T-helper 1 cell treated with Interleukin-12 subunit alpha and Interleukin-12 subunit beta and Interleukin-4 antibody, amounts not matched to agents 30 μg/mL and 1 μg/mL, for 36 hours (primary cell): Measurements from ENCODE around the gene CASKIN1.
A peak's percentile ranks its signal among the peaks of the same experiment; 100 is the strongest.
"Not testable (repeated sequence)": the region's sequence is repeated elsewhere in the genome, so short reads cannot be mapped to it uniquely, and the experiment has no call there.

ENCODE experiments used
- H3K27ac Mint-ChIP-seq: one replicate; pipeline ENCODE4 v1.8.0; 2021; ENCODE audit warnings: mild to moderate bottlenecking, mixed read lengths
- H3K27me3 Mint-ChIP-seq: one replicate; pipeline ENCODE4 v1.8.0; 2021; ENCODE audit warnings: low read depth, mixed read lengths
- H3K36me3 Mint-ChIP-seq: one replicate; pipeline ENCODE4 v1.8.0; 2021; ENCODE audit warnings: low read depth, mixed read lengths
- H3K4me1 Mint-ChIP-seq: one replicate; pipeline ENCODE4 v1.8.0; 2021; ENCODE audit warnings: low read depth, mixed read lengths
- H3K4me3 Mint-ChIP-seq: one replicate; pipeline ENCODE4 v1.8.0; 2021; ENCODE audit warnings: mild to moderate bottlenecking, moderate library complexity, mixed read lengths
- H3K9me3 Mint-ChIP-seq: one replicate; pipeline ENCODE4 v1.8.0; 2021; ENCODE audit warnings: mixed read lengths

The CASKIN1 gene

DNA sequence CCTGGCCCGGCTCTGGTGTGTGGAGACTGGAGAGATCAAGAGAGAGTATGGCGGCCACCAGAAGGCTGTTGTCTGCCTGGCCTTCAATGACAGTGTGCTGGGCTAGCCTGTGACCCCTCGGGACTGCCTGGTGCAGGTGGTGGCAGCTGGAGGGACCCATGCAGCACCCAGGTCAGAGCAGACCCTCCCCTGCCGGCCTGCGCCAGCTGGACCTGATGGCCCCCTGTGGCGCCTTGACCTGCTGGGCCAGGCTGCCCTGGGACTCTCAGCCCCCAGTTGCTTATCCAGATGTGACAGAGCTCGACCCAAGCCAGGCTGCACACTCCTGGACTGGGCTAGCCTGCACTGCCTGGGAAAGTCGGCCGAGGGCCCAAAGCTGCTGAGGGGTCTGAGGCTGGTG is 12.4 kb upstream of the CASKIN1 start:
- H3K27ac Mint-ChIP-seq: no peak overlapping the region
- peaks cover 28% of the 10 kb centered on the region for H3K4me1 Mint-ChIP-seq
- H3K27me3 Mint-ChIP-seq: no peaks in the 10 kb centered on the region
- H3K36me3 Mint-ChIP-seq: peaks cover 8% of the 10 kb centered on the region
- no peak overlapping the region for H3K4me3 Mint-ChIP-seq
- H3K9me3 Mint-ChIP-seq: no peaks in the 10 kb centered on the region

DNA sequence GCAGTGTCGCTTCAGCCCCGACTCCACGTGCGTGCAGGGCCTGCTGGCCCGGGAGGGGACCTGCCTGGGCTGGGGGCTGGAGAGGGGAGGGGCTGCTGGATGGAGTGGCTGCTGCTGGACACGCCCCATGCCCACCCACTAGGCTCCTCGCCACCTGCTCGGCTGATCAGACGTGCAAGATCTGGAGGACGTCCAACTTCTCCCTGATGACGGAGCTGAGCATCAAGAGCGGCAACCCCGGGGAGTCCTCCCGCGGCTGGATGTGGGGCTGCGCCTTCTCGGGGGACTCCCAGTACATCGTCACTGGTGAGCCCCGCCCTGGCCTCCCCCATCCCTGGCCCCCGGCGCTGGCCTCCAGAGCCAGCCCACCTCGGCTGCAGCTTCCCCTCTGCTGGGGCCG is 11.9 kb upstream of the CASKIN1 start:
- Mint-ChIP-seq H3K4me3 (no peak overlapping the region), H3K27ac (no peak overlapping the region), H3K36me3 (peaks cover 8% of the 10 kb centered on the region)

GRCh38 chr16:2207872-2208271 is 11.5 kb upstream of the CASKIN1 start:
- Mint-ChIP-seq H3K27me3 (no peaks in the 10 kb centered on the region), H3K36me3 (peaks cover 8% of the 10 kb centered on the region), H3K27ac (peak overlapping the region; percentile 42), H3K4me1 (peaks cover 22% of the 10 kb centered on the region), H3K4me3 (peak overlapping the region; percentile 74), H3K9me3 (no peaks in the 10 kb centered on the region)

More for the DNA sequence above, 11.9 kb upstream of the CASKIN1 start:
- Mint-ChIP-seq H3K27me3 (no peaks in the 10 kb centered on the region), H3K9me3 (no peaks in the 10 kb centered on the region), H3K4me1 (peaks cover 24% of the 10 kb centered on the region)

DNA sequence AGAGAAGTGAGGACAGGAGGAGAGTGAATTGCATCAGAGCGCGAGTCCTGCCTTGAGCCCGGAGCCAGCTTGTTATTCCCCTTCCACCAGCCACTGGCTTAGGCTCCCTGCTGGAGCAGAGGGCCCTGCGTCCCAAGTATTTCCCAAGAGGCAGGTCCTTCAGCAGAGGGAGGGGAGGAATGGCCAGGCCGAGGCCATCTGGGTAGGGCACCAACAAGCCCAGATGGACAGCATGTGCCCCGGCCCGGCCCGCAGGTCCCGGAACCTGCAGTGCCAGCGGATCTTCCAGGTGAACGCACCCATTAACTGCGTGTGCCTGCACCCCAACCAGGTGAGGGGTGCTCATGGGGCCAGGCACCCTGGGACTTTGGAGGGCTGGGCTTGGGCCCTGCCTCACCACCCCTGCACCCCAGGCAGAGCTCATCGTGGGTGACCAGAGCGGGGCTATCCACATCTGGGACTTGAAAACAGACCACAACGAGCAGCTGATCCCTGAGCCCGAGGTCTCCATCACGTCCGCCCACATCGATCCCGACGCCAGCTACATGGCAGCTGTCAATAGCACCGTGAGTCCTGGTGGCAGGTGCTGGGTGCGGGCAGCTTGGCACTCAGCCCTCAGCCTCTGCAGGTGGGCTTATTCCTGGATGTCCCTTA is 10.5 kb upstream of the CASKIN1 start:
- Mint-ChIP-seq H3K4me3 (peak overlapping the region; percentile 83), H3K4me1 (peaks cover 15% of the 10 kb centered on the region), H3K36me3 (peaks cover 10% of the 10 kb centered on the region), H3K9me3 (no peaks in the 10 kb centered on the region), H3K27ac (peak overlapping the region; percentile 42), H3K27me3 (peaks cover 4% of the 10 kb centered on the region)

- H3K9me3 Mint-ChIP-seq: no peaks in the 10 kb centered on the region
- peaks cover 13% of the 10 kb centered on the region for H3K4me1 Mint-ChIP-seq
- H3K27me3 Mint-ChIP-seq: peaks cover 4% of the 10 kb centered on the region
- H3K27ac Mint-ChIP-seq: peak overlapping the region; percentile 76
- H3K4me3 Mint-ChIP-seq: peak overlapping the region; percentile 83
- peaks cover 10% of the 10 kb centered on the region for H3K36me3 Mint-ChIP-seq
Observed at GRCh38 chr16:2206420-2206779, 10.0 kb upstream of the CASKIN1 start.

DNA sequence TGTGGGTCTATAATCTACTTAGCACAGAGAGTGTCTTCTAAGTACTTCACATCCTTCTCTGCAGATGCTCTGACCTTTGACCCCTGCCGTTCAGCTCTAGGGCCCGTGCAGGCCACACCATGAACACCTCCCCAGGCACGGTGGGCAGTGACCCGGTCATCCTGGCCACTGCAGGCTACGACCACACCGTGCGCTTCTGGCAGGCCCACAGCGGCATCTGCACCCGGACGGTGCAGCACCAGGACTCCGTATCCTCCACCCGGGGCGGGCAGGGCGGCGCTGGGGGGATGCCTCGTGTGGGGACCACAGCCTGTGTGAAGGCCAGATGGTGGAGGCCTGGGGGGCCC is 9.5 kb upstream of the CASKIN1 start:
- H3K9me3 Mint-ChIP-seq: no peaks in the 10 kb centered on the region
- peak overlapping the region; percentile 62 for H3K27ac Mint-ChIP-seq
- peaks cover 10% of the 10 kb centered on the region for H3K36me3 Mint-ChIP-seq
- H3K4me3 Mint-ChIP-seq: peak overlapping the region; percentile 83
- H3K4me1 Mint-ChIP-seq: peaks cover 13% of the 10 kb centered on the region
- peaks cover 4% of the 10 kb centered on the region for H3K27me3 Mint-ChIP-seq

DNA sequence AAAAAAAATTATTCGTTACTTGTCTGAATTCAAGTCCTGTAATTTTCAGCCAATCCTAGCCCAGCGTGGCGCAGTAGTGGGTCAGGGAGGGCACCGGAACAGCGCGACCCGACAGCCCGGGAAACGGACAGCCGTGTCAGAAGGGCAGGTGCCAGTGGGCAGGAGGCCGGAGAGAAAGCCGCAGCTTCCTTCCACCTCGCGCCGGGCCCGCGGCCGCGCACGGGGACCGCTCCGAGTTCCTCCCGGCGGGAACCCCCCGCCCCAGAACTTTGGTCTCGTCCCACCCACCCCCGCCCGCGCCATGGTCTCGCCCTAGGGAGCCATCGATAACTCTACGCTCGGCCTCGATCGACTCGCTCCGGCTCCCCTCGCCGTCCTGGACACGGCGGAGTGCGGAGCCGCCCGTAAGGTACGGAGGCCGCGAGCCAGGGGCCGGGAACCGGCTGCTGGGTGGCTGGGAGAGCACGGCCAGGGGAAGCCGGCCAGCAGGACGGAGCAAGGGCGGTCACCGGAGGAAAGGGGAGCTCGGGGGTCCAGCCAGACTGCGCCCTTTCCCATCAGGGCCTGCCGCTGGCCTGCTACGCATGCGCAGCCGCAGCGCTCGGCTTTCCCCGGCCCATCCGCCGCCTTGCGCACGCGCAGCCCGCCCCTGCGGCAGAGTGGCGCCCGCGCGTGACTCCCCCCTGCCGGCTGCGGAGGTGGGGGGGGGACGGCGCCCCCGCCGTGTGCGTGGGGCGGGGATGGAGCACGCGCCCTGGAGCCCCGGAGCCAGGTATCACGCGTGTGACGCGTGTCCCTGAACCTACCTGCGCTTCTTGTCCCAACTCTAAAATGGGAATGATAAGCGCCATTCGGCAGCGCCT is 8.9 kb upstream of the CASKIN1 start, which contains the start of gene MLST8:
Gene MLST8 (plus strand): TSS at position 351 of the 863 bp plus-strand sequence. CDS start 632 bp downstream, outside the sequence.
- H3K27ac Mint-ChIP-seq: peak within 1 kb of the TSS; percentile 80
- H3K27me3 Mint-ChIP-seq: peaks cover 9% of the 10 kb centered on the region
- H3K36me3 Mint-ChIP-seq: peaks cover 10% of the 10 kb centered on the region
- peak within 1 kb of the TSS; percentile 83 for H3K4me3 Mint-ChIP-seq
- H3K9me3 Mint-ChIP-seq: no peaks in the 10 kb centered on the region
- peaks cover 13% of the 10 kb centered on the region for H3K4me1 Mint-ChIP-seq

- peak overlapping the region; percentile 72 for H3K27ac Mint-ChIP-seq
- H3K36me3 Mint-ChIP-seq: peaks cover 10% of the 10 kb centered on the region
- peaks cover 13% of the 10 kb centered on the region for H3K4me1 Mint-ChIP-seq
- H3K27me3 Mint-ChIP-seq: peaks cover 12% of the 10 kb centered on the region
- H3K9me3 Mint-ChIP-seq: no peaks in the 10 kb centered on the region
- H3K4me3 Mint-ChIP-seq: peak overlapping the region; percentile 74
Observed at GRCh38 chr16:2204416-2205103, 8.2 kb upstream of the CASKIN1 start.

- not testable (repeated sequence) for H3K36me3 Mint-ChIP-seq, H3K27ac Mint-ChIP-seq, H3K9me3 Mint-ChIP-seq
- H3K4me3 Mint-ChIP-seq: peak overlapping the region; percentile 32
- H3K27me3 Mint-ChIP-seq: peaks cover 22% of the 10 kb centered on the region
- peaks cover 13% of the 10 kb centered on the region for H3K4me1 Mint-ChIP-seq
Observed at GRCh38 chr16:2203119-2203688, 6.8 kb upstream of the CASKIN1 start.

GRCh38 chr16:2200313-2200712 is 3.9 kb upstream of the CASKIN1 start:
- Mint-ChIP-seq H3K27me3 (peaks cover 34% of the 10 kb centered on the region), H3K36me3 (peaks cover 1% of the 10 kb centered on the region), H3K9me3 (no peaks in the 10 kb centered on the region), H3K4me3 (no peak overlapping the region), H3K27ac (no peak overlapping the region), H3K4me1 (peaks cover 4% of the 10 kb centered on the region)

DNA sequence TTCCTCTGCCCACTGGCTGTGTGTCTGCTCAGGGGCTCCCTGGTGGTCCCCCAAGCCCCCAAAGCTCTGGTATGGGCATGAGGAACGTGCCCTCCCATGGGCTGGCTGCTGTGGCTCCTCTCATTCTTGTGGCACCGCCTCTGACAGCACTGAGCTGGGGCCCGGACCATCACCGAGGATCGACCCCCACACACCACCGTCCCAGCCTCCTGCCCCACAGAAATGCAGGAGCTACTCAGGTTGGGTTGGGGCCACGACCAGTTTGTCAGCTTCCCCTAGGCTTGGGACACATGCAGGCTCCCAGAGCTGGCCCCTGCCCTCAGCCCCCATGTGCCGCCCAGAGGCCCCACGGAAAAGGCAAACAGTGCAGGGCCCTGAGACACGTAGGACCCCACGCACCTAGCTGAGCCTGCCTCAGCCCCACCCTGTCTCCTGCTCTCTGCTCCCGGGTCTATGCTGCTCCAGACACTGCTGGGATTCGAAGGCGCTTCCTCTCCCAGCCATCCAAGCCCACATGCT is 3.3 kb upstream of the CASKIN1 start:
- H3K9me3 Mint-ChIP-seq: no peaks in the 10 kb centered on the region
- no peak overlapping the region for H3K4me3 Mint-ChIP-seq
- no peak overlapping the region for H3K27ac Mint-ChIP-seq
- H3K27me3 Mint-ChIP-seq: peaks cover 40% of the 10 kb centered on the region
- H3K4me1 Mint-ChIP-seq: peaks cover 6% of the 10 kb centered on the region
- peaks cover 1% of the 10 kb centered on the region for H3K36me3 Mint-ChIP-seq

GRCh38 chr16:2199095-2199494 is 2.7 kb upstream of the CASKIN1 start:
- peaks cover 1% of the 10 kb centered on the region for H3K36me3 Mint-ChIP-seq
- no peaks in the 10 kb centered on the region for H3K9me3 Mint-ChIP-seq
- no peak overlapping the region for H3K4me3 Mint-ChIP-seq
- peaks cover 42% of the 10 kb centered on the region for H3K27me3 Mint-ChIP-seq
- peaks cover 2% of the 10 kb centered on the region for H3K4me1 Mint-ChIP-seq
- no peak overlapping the region for H3K27ac Mint-ChIP-seq

DNA sequence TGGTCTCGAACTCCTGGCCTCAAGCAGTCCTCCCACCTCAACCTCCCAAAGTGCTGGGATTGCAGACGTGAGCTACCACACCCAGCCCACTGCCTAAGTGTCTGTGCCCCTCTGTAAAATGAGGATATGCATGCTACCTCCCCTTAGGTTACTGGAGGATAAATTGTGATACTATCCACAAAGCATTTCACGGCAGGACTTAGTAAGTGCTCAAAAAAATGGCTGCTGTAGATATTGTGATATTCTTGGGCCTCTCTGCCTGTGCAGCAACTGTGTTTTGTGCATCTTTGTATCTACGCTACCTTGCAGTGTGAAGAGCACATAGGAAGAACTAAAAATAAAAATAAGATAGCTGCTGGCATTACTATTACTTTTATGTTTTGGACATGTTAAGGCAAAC is 1.9 kb upstream of the CASKIN1 start:
- Mint-ChIP-seq H3K4me3 (peak overlapping the region; percentile 28), H3K9me3 (no peaks in the 10 kb centered on the region), H3K27ac (no peak overlapping the region), H3K36me3 (peaks cover 1% of the 10 kb centered on the region), H3K4me1 (peaks cover 2% of the 10 kb centered on the region), H3K27me3 (peaks cover 42% of the 10 kb centered on the region)

DNA sequence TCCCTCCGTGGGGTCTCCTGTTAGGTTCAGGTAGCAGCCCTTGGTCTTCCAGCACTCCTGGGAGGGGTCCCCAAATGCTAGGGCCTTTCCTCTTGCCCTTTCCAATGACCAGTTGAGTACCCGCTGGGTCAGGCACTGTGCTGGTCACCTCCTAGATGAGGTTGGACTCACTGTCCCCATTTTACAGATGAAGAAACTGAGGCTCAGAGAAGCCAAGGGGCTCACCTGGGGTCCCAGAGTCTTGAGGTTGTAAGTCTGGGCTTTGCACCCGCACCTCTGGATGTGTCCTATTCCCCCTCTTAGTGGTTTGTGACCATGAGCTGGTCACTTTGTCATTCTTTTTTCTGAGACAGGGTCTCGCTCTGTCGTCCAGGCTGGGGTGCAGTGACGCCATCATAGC is 1.4 kb upstream of the CASKIN1 start:
- Mint-ChIP-seq H3K4me1 (peaks cover 2% of the 10 kb centered on the region), H3K4me3 (peak overlapping the region; percentile 28), H3K36me3 (peaks cover 1% of the 10 kb centered on the region), H3K27ac (no peak overlapping the region), H3K27me3 (peaks cover 42% of the 10 kb centered on the region), H3K9me3 (no peaks in the 10 kb centered on the region)
